Measurements from ENCODE around the gene NGFR.

The NGFR gene

GRCh38 chr17:49557312-49558024 is 62.4 kb downstream of the NGFR start:
- no peak for DNase-seq (ENCODE audit: low read depth in 2 of 3, low spot score in 2 of 3)

Data from activated CD8-positive, alpha-beta memory T cell treated with anti-CD3 and anti-CD28 coated beads for 48 hours (primary cell).